Right kidney (tissue), 1 donor: ENCODE measurements around the gene MPL.

ENCODE experiments used
- DNase-seq: peaks from one replicate; pipeline ENCODE4 v3.0.0-alpha.2; 2016

MPL gene

DNA sequence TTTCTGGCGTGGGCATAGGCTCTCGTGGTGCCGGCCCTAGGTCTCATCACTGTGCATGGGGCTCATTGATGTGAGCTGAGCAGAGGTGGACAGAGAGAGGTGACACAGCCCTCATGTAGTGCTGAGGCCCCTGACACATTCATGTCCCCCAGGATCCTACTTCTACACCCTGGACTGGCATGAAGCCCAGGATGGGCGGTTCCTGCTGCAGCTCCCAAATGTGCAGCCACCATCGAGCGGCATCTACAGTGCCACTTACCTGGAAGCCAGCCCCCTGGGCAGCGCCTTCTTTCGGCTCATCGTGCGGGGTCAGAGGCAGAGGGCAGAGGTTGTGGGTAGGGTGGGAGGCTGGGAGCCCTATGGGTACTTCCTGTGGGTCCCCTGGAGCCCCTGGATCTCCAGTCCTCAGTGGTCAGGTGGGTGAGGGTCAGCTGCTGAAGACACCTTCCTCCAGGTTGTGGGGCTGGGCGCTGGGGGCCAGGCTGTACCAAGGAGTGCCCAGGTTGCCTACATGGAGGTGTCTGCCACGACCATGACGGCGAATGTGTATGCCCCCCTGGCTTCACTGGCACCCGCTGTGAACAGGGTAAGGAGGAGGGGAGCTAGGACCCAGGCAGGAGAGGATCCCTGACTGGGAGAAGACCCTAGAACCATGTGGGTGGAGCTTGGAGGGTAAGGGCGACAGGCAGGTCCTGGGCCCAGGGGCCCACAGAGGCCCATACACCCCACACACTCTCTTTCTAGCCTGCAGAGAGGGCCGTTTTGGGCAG is 30.7 kb upstream of the MPL start:
- DNase-seq = no peak

- no peak for DNase-seq
Measured at GRCh38 chr1:43307458-43308158, 30.0 kb upstream of the MPL start.

- DNase-seq = no peak
Measured at GRCh38 chr1:43308635-43309404, 28.8 kb upstream of the MPL start.

GRCh38 chr1:43309405-43310025 is 28.1 kb upstream of the MPL start:
- DNase-seq = no peak

DNA sequence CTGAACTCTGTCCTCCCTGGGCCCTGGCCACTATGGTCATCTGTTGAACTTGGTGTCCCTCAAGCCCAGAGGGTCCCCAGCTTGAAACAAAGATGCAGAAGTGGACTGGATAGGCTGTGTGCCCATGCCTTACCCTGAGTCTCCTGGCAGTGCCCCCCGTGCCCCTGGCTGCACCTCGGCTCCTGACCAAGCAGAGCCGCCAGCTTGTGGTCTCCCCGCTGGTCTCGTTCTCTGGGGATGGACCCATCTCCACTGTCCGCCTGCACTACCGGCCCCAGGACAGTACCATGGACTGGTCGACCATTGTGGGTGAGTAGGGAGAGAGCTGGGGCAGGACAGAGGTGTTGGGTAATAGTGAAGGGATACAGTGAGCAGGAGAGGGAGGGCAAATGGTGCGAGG is 26.1 kb upstream of the MPL start:
- DNase-seq = no peak

DNA sequence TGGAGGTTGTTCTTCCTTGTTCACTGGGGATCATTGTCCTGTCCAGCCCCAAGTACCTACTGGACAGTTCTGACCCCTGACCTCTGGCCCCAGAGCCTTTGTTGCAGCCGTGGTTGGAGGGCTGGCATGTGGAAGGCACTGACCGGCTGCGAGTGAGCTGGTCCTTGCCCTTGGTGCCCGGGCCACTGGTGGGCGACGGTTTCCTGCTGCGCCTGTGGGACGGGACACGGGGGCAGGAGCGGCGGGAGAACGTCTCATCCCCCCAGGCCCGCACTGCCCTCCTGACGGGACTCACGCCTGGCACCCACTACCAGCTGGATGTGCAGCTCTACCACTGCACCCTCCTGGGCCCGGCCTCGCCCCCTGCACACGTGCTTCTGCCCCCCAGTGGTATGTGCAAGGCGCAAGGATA is 25.4 kb upstream of the MPL start:
- DNase-seq = no peak

GRCh38 chr1:43312663-43313515 is 24.7 kb upstream of the MPL start:
- no peak for DNase-seq

DNA sequence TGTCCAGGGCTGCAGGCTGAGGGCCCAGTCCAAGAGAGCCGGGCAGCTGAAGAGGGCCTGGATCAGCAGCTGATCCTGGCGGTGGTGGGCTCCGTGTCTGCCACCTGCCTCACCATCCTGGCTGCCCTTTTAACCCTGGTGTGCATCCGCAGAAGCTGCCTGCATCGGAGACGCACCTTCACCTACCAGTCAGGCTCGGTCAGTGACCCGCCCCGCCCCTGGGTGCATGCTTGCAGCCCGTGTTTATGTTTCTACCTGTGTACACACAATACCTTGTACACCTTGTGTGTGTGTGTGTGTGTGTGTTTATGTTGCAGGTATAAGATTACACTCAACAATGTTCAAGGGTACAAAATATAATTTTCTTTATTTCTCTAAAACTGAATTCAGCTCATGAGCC is 23.8 kb upstream of the MPL start:
- DNase-seq = no peak

- DNase-seq = no peak
Measured at GRCh38 chr1:43314233-43314632, 23.4 kb upstream of the MPL start.

DNA sequence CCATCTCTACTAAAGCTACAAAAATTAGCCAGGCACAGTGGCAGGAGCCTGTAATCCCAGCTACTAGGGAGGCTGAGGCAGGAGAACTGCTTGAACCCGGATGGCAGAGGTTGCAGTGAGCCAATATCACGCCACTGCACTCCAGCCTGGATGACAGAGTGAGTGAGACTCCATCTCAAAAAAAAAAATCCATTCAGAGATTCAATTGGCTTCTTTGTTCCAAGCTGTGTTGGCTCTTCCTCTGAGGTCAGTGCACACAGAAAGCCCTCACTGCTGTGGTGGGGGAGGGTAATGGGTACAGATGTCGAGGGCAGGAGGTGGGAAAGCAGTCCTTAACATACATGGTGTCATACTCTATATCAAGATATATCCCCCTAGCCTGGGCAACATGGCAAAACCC is 22.1 kb upstream of the MPL start:
- DNase-seq = no peak

GRCh38 chr1:43315963-43316737 is 21.5 kb upstream of the MPL start:
- no peak for DNase-seq

DNA sequence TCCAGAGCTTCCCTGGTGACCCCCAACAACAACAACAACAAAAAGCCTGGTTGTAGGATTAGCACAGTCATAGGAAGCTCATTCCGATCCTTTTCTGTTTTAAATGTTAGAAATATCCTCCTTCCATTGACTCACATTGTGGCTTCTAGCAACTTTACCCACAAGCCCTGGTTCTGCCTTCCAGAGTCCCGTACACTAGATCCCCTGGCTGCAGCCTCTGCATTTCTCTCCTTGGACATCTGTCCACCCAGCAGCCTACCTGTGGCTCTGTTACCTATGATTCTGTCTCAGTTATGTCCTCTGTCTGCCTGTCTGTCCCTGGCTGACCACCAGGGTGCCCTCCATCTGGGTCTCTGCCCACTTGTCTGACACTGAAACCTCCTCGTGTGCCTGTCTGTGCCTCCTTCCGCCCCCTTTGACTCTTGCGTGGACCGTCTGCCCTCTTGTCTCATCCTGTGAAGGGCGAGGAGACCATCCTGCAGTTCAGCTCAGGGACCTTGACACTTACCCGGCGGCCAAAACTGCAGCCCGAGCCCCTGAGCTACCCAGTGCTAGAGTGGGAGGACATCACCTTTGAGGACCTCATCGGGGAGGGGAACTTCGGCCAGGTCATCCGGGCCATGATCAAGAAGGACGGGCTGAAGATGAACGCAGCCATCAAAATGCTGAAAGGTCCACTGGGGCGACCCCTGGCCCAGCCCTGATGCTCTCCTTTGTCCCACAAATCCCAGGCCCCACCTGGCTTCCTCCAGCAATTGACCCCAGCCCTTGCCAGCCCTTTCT is 20.7 kb upstream of the MPL start:
- DNase-seq = no peak

DNA sequence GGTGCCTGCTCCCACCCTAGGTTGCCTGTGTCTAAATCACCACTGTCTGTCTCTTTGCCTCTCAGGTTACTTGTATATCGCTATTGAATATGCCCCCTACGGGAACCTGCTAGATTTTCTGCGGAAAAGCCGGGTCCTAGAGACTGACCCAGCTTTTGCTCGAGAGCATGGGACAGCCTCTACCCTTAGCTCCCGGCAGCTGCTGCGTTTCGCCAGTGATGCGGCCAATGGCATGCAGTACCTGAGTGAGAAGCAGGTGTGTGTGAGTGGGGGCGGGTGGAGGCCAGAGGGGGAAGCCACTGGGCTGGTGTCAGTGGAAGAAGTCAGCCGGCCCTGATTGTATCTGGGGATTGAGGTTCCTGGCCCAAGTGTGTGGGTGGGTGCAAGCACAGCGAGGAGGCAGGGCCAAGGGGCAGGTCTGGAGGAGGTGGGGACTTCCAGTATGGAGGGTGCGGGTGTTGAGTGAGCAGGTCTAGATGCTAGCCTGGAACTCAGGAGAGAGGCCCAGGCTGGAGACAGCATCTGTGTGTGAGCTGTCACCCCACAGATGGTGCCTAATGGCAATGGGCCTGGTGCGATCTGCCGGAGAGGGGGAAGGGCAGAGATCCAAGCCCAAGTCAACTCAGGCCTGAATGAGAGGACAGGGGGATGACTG is 19.7 kb upstream of the MPL start:
- DNase-seq = no peak

DNA sequence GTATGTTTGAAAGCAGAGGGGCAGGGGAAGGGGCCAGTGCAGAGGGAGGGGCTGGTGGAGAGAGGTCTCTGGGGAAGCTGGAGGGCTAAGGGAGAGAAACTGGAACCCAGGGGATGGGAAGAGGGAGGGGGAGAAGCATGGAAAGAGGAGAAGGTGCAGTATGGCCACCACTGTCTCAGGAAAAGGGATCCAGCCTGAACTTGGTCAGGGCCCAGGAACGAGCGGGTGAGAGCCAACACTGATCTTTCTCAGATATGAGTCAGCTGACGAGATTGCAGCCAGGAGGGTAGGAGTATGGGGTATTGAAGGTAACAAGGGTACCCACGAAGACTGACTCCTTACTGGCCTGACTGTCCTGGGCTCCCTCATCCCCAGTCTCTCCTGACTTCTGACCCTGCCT is 18.8 kb upstream of the MPL start:
- no peak for DNase-seq

DNA sequence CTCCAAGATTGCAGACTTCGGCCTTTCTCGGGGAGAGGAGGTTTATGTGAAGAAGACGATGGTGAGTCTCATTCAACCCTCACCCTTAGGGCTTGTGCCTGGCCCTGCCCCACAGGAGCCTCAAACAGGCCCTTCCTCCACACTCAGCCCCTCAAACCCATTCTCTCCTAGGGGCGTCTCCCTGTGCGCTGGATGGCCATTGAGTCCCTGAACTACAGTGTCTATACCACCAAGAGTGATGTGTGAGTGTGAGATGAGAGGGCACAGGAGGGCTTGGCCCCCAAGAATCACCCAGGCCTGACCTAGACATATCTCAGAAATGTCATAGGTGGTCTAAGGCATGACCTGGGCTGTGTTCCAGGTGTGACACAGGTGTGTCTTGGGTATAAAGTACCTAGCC is 18.3 kb upstream of the MPL start:
- no peak for DNase-seq

DNA sequence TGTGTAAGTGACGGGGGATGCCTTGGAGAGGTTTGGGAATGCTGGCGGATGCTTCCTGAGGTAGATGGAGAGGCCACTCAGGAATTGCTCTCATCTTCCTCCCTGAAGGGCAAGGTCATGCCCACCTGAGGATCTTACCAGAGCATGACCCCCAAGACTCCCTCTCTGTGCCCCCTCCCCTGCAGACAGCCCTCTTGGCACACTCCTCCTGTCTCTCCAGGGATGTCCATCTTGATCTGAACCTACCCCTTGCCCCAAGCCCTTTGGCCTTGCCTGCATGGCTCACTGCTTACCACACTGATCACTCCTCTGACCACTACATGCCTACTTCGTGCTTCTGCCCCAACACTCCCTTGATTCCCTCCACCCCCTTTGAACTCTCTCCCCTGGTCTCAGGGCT is 17.9 kb upstream of the MPL start:
- no peak for DNase-seq

DNA sequence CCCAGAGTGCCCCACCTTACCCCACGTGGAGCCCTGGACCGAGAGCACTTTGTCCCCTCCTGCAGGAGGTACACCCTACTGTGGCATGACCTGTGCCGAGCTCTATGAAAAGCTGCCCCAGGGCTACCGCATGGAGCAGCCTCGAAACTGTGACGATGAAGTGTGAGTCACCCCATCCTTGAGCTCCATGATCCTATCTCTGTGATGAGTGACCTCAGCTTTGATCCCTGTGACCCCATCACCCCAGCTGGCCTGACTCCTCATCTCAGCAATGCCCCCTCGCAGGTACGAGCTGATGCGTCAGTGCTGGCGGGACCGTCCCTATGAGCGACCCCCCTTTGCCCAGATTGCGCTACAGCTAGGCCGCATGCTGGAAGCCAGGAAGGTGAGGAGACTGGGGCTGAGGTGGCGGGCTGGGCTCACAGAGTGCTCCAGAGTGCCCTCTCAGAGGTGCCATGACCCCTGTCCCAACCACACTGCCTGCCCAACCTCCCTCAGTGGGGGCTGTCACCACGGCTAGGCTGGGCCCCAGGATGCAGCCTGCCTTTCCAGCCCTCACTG is 16.2 kb upstream of the MPL start:
- DNase-seq = no peak

DNA sequence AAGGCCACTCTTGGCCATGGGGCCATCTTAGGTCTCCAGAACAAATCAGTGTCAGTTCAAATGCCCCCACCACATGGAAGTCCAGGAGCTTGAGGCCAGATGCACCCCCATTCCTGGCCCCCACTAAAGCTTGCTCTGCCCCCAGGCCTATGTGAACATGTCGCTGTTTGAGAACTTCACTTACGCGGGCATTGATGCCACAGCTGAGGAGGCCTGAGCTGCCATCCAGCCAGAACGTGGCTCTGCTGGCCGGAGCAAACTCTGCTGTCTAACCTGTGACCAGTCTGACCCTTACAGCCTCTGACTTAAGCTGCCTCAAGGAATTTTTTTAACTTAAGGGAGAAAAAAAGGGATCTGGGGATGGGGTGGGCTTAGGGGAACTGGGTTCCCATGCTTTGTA is 15.1 kb upstream of the MPL start:
- DNase-seq = no peak

DNA sequence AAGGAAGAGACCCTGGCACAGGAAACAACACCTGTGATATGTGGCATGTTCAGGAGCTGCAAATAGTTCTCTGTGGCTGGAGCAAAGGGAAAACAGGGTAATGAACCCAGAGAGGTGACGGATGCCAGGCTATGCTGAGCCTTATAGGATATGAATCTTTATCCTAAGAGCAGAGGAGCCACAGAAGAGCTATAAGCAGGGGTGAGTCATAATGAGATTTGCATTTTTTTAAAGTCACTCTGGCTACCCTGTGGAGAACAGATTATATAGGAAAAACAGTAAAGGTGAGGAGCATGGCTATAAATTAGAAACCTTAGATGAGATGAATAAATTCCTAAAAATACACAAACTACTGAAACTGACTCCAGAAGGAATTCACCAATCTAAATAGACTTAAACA is 12.8 kb upstream of the MPL start:
- no peak for DNase-seq
